MG63 (cell line): ENCODE data around the gene CCT3. TPM values are rescaled to one million over a fixed set of nuclear protein-coding genes. Genes with fewer than 3 reads are reported as not detected.
A peak's percentile ranks its signal among the peaks of the same experiment; 100 is the strongest.

Source experiments
- DNase-seq: peaks from one replicate; pipeline ENCODE4 v3.0.0-alpha.2; 2020
- H3K27me3 ChIP-seq: fragments of 250-450 bp; sonication (Bioruptor Pico); 2 replicates; pipeline ENCODE4 v1.5.1; 2020; ENCODE audit warnings: mild to moderate bottlenecking, moderate library complexity
- H3K36me3 ChIP-seq: fragments of 250-450 bp; sonication (Bioruptor Pico); 2 replicates; pipeline ENCODE4 v1.5.1; 2020; ENCODE audit warnings: mild to moderate bottlenecking, moderate library complexity
- H3K4me3 ChIP-seq: fragments of 250-450 bp; sonication (Bioruptor Pico); 2 replicates; pipeline ENCODE4 v1.5.1; 2020; ENCODE audit warnings: mild to moderate bottlenecking, moderate library complexity
- H3K9me3 ChIP-seq: fragments of 250-450 bp; sonication (Bioruptor Pico); 2 replicates; pipeline ENCODE4 v1.5.1; 2020; ENCODE audit warnings: mild to moderate bottlenecking, moderate library complexity
- total RNA-seq: library from RNA; depleted of rRNA; stranded (reverse); fragments of >200 nt; shearing (Covaris generic); gene quantifications from 2 replicates; pipeline ENCODE4 v1.2.3, GENCODE V29; 2014; ENCODE audit warnings: low replicate concordance

The CCT3 gene
- total RNA-seq, 1 experiment from 2014 or later, result 1,240 TPM

- Histone ChIP-seq H3K27me3 (no peaks in the 10 kb centered on the region), H3K36me3 (peaks cover 10% of the 10 kb centered on the region), H3K9me3 (no peaks in the 10 kb centered on the region), H3K4me3 (no peak within 1 kb of the TSS)
- DNase-seq, result no peak
Measured at GRCh38 chr1:156298852-156299357, 39.2 kb downstream of the CCT3 start, which contains the start of gene VHLL. Gene VHLL (minus strand): TSS chr1:156299307. CDS start chr1:156299189, 118 bp downstream.

- peak; percentile 29 for DNase-seq
- Histone ChIP-seq H3K9me3 (no peaks in the 10 kb centered on the region), H3K27me3 (no peaks in the 10 kb centered on the region), H3K4me3 (peak within 1 kb of the TSS; percentile 45), H3K36me3 (peaks cover 6% of the 10 kb centered on the region)
Measured at GRCh38 chr1:156295391-156295947, 42.6 kb downstream of the CCT3 start, which contains the start of gene GLMP. Gene GLMP (minus strand): TSS chr1:156295679. CDS start chr1:156295645, 34 bp downstream.

- Histone ChIP-seq H3K36me3 (peaks cover 8% of the 10 kb centered on the region), H3K4me3 (no peak overlapping the region), H3K27me3 (no peaks in the 10 kb centered on the region), H3K9me3 (no peaks in the 10 kb centered on the region)
- DNase-seq, result no peak
Measured at GRCh38 chr1:156293895-156294294, 44.2 kb downstream of the CCT3 start.

GRCh38 chr1:156293098-156293434 lies 45.0 kb downstream of the CCT3 start:
- Histone ChIP-seq H3K27me3 (no peaks in the 10 kb centered on the region), H3K36me3 (peaks cover 14% of the 10 kb centered on the region), H3K4me3 (no peak overlapping the region), H3K9me3 (no peaks in the 10 kb centered on the region)
- no peak for DNase-seq

GRCh38 chr1:156291226-156292061 lies 46.6 kb downstream of the CCT3 start:
- H3K4me3 ChIP-seq, result no peak overlapping the region
- no peaks in the 10 kb centered on the region for H3K27me3 ChIP-seq
- no peak for DNase-seq
- H3K9me3 ChIP-seq, result no peaks in the 10 kb centered on the region
- peaks cover 16% of the 10 kb centered on the region for H3K36me3 ChIP-seq

GRCh38 chr1:156289857-156290256 lies 48.2 kb downstream of the CCT3 start:
- Histone ChIP-seq H3K9me3 (no peaks in the 10 kb centered on the region), H3K27me3 (no peaks in the 10 kb centered on the region), H3K36me3 (peaks cover 24% of the 10 kb centered on the region), H3K4me3 (no peak overlapping the region)
- no peak for DNase-seq

- no peak for DNase-seq
- peaks cover 29% of the 10 kb centered on the region for H3K36me3 ChIP-seq
- H3K9me3 ChIP-seq, result no peaks in the 10 kb centered on the region
- H3K4me3 ChIP-seq, result no peak overlapping the region
- no peaks in the 10 kb centered on the region for H3K27me3 ChIP-seq
Measured at GRCh38 chr1:156286061-156286460, 52.0 kb downstream of the CCT3 start.

- Histone ChIP-seq H3K27me3 (no peaks in the 10 kb centered on the region), H3K9me3 (no peaks in the 10 kb centered on the region), H3K36me3 (peaks cover 29% of the 10 kb centered on the region), H3K4me3 (no peak overlapping the region)
- no peak for DNase-seq
Measured at GRCh38 chr1:156285437-156285836, 52.7 kb downstream of the CCT3 start.

GRCh38 chr1:156284757-156285156 lies 53.3 kb downstream of the CCT3 start:
- peak; percentile 38 for DNase-seq
- Histone ChIP-seq H3K9me3 (no peaks in the 10 kb centered on the region), H3K36me3 (peaks cover 35% of the 10 kb centered on the region), H3K4me3 (no peak overlapping the region), H3K27me3 (no peaks in the 10 kb centered on the region)

GRCh38 chr1:156284112-156284511 lies 54.0 kb downstream of the CCT3 start, which contains the start of gene TMEM79:
Gene TMEM79 (plus strand): TSS chr1:156284325. CDS start chr1:156285227, 902 bp downstream.
- no peak for DNase-seq
- H3K36me3 ChIP-seq, result peaks cover 38% of the 10 kb centered on the region
- H3K9me3 ChIP-seq, result no peaks in the 10 kb centered on the region
- H3K4me3 ChIP-seq, result peak within 1 kb of the TSS; percentile 92
- no peaks in the 10 kb centered on the region for H3K27me3 ChIP-seq

GRCh38 chr1:156283521-156283920 lies 54.6 kb downstream of the CCT3 start:
- Histone ChIP-seq H3K36me3 (peaks cover 37% of the 10 kb centered on the region), H3K4me3 (peak overlapping the region; percentile 92), H3K9me3 (no peaks in the 10 kb centered on the region), H3K27me3 (no peaks in the 10 kb centered on the region)
- DNase-seq, result no peak

- no peaks in the 10 kb centered on the region for H3K27me3 ChIP-seq
- H3K9me3 ChIP-seq, result no peaks in the 10 kb centered on the region
- peak; percentile 99 for DNase-seq
- H3K4me3 ChIP-seq, result peak within 1 kb of the TSS; percentile 92
- H3K36me3 ChIP-seq, result peaks cover 44% of the 10 kb centered on the region
Measured at GRCh38 chr1:156282479-156283222, 55.4 kb downstream of the CCT3 start, which contains the start of gene SMG5. Gene SMG5 (minus strand): TSS chr1:156282825. CDS start chr1:156282680, 145 bp downstream.

GRCh38 chr1:156281693-156282478 lies 56.2 kb downstream of the CCT3 start:
- no peaks in the 10 kb centered on the region for H3K27me3 ChIP-seq
- DNase-seq, result peak; percentile 48
- peaks cover 50% of the 10 kb centered on the region for H3K36me3 ChIP-seq
- no peaks in the 10 kb centered on the region for H3K9me3 ChIP-seq
- H3K4me3 ChIP-seq, result peak overlapping the region; percentile 92

GRCh38 chr1:156281281-156281680 lies 56.8 kb downstream of the CCT3 start:
- peaks cover 52% of the 10 kb centered on the region for H3K36me3 ChIP-seq
- no peaks in the 10 kb centered on the region for H3K27me3 ChIP-seq
- peak; percentile 62 for DNase-seq
- H3K4me3 ChIP-seq, result peak overlapping the region; percentile 92
- H3K9me3 ChIP-seq, result no peaks in the 10 kb centered on the region

- Histone ChIP-seq H3K27me3 (no peaks in the 10 kb centered on the region), H3K4me3 (no peak overlapping the region), H3K36me3 (peaks cover 58% of the 10 kb centered on the region), H3K9me3 (no peaks in the 10 kb centered on the region)
- no peak for DNase-seq
Measured at GRCh38 chr1:156279837-156280236, 58.3 kb downstream of the CCT3 start.

- no peak for DNase-seq
- Histone ChIP-seq H3K36me3 (peaks cover 84% of the 10 kb centered on the region), H3K27me3 (no peaks in the 10 kb centered on the region), H3K4me3 (no peak overlapping the region), H3K9me3 (no peaks in the 10 kb centered on the region)
Measured at GRCh38 chr1:156276966-156277381, 61.1 kb downstream of the CCT3 start.
